SJCRH30 (cell line): ENCODE results near the gene LHX3. TPM values are rescaled to one million over a fixed set of nuclear protein-coding genes. Genes with fewer than 3 reads are reported as not detected.

ENCODE experiments used
- DNase-seq, 2 experiments: peaks; one replicate each; pipeline ENCODE4 v3.0.0-alpha.2; 2015 to 2020
- H3K27ac ChIP-seq: fragments of 250-450 bp; sonication (Bioruptor Pico); 2 replicates; pipeline ENCODE4 v1.5.1; 2020; ENCODE audit warnings: mild to moderate bottlenecking, moderate library complexity
- H3K27me3 ChIP-seq: fragments of 250-450 bp; sonication (Bioruptor Pico); 2 replicates; pipeline ENCODE4 v1.5.1; 2020; ENCODE audit warnings: mild to moderate bottlenecking, moderate library complexity
- H3K36me3 ChIP-seq: fragments of 250-450 bp; sonication (Bioruptor Pico); 2 replicates; pipeline ENCODE4 v1.5.1; 2020; ENCODE audit warnings: mild to moderate bottlenecking, moderate library complexity
- H3K4me1 ChIP-seq: fragments of 250-450 bp; sonication (Bioruptor Pico); 2 replicates; pipeline ENCODE4 v1.5.1; 2020; ENCODE audit warnings: mild to moderate bottlenecking, moderate library complexity
- H3K4me3 ChIP-seq: fragments of 250-450 bp; sonication (Bioruptor Pico); 2 replicates; pipeline ENCODE4 v1.5.1; 2020; ENCODE audit warnings: mild to moderate bottlenecking, moderate library complexity
- H3K9me3 ChIP-seq: fragments of 250-450 bp; sonication (Bioruptor Pico); replicated peaks from 2 replicates; pipeline ENCODE4 v1.5.1; 2020; ENCODE audit warnings: mild to moderate bottlenecking, moderate library complexity
- total RNA-seq: library from RNA; depleted of rRNA; stranded (reverse); fragments of >200 nt; shearing (Covaris generic); gene quantifications from 2 replicates; pipeline ENCODE4 v1.2.3, GENCODE V29; 2014

The LHX3 gene
- total RNA-seq, 1 experiment from 2014 or later, result not detected

DNA sequence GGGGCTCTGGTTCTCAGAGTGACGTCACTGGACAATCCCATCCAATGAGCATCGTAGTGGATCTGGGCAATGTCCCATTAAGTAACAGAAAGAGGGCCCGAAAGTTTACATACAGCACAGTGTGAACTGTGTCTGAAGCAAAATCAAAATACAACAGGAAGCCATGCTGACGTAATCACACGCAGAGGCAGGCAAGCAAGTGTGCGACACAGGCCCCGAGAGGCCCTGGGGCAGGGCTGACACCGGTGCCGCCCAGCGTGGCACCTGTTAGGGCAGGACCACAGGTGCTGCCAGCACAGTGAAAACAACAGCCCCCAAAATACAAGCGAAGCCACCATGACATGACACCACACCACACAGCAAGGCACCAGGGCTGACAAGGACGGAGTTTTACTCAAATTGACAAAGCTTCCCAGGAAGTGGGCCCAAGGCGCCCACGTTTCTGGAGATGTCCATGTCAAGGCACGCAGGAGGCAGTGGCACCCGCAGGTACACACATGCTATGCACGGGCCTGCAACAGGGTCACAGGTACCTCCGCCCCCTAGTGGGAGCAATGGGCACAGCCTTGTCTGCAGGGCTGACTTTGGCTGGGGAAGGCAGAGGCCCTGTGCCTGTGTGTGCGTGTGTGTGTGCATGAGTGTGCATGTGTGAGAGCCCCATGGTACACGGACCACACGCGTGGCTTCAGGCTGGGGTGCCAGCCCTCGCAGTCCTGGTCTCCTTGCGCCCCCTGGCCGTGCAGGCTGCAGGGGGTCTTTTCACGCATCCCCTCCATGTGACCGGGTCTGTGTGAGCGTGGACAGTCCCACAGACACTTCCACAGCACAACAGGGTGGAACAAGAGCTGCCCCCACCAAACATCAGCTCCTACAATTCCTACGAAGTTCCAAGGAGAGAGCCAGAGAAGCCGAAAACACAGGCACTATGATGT, 21.1 kb upstream of the LHX3 start:
- no peaks in the 10 kb centered on the region for H3K9me3 ChIP-seq
- no peak overlapping the region for H3K27ac ChIP-seq
- peaks cover 22% of the 10 kb centered on the region for H3K36me3 ChIP-seq
- no peaks in the 10 kb centered on the region; the same call in 1 of the 2 replicates for H3K4me1 ChIP-seq
- peak; percentile 62 to 66 for DNase-seq
- H3K27me3 ChIP-seq, result no peaks in the 10 kb centered on the region
- H3K4me3 ChIP-seq, result no peak overlapping the region

DNA sequence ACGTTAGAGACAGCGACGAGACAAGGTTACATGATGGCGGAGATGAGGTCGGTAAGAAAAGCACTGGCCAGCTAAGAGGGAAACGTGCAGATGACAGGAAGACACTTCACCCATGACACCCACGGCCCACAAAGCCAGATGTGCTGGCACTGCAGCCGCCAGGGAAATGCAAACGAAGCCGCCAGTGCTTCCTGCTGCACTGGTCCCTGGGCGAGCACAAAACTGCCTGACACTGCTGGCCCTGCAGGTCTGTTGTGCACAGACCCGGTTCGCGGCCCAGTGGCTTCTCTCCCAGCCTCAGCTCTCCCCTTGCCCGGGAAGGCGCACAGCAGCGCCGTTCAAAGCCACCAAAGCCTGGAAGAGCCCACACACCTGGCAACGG, 20.4 kb upstream of the LHX3 start:
- Histone ChIP-seq H3K27ac (no peak overlapping the region), H3K36me3 (peaks cover 21% of the 10 kb centered on the region), H3K4me3 (no peak overlapping the region), H3K4me1 (peaks cover 4% of the 10 kb centered on the region; the same call in 1 of the 2 replicates), H3K27me3 (no peaks in the 10 kb centered on the region), H3K9me3 (no peaks in the 10 kb centered on the region)
- no peak for DNase-seq

- Histone ChIP-seq H3K9me3 (no peaks in the 10 kb centered on the region), H3K27ac (no peak overlapping the region), H3K27me3 (no peaks in the 10 kb centered on the region), H3K36me3 (peaks cover 21% of the 10 kb centered on the region), H3K4me1 (peaks cover 17% of the 10 kb centered on the region), H3K4me3 (no peak overlapping the region)
- no peak for DNase-seq
Observed at GRCh38 chr9:136223871-136224640, 19.1 kb upstream of the LHX3 start.

- peaks cover 27% of the 10 kb centered on the region for H3K4me1 ChIP-seq
- no peaks in the 10 kb centered on the region for H3K9me3 ChIP-seq
- no peaks in the 10 kb centered on the region for H3K27me3 ChIP-seq
- DNase-seq, result no peak
- H3K4me3 ChIP-seq, result no peak overlapping the region
- H3K27ac ChIP-seq, result no peak overlapping the region
- H3K36me3 ChIP-seq, result peaks cover 26% of the 10 kb centered on the region
Observed at GRCh38 chr9:136222906-136223285, 18.0 kb upstream of the LHX3 start.

GRCh38 chr9:136222166-136222905, 17.4 kb upstream of the LHX3 start:
- H3K27ac ChIP-seq, result no peak overlapping the region
- no peak for DNase-seq
- H3K4me3 ChIP-seq, result no peak overlapping the region
- H3K27me3 ChIP-seq, result no peaks in the 10 kb centered on the region
- peaks cover 31% of the 10 kb centered on the region for H3K36me3 ChIP-seq
- no peaks in the 10 kb centered on the region for H3K9me3 ChIP-seq
- peaks cover 27% of the 10 kb centered on the region for H3K4me1 ChIP-seq

DNA sequence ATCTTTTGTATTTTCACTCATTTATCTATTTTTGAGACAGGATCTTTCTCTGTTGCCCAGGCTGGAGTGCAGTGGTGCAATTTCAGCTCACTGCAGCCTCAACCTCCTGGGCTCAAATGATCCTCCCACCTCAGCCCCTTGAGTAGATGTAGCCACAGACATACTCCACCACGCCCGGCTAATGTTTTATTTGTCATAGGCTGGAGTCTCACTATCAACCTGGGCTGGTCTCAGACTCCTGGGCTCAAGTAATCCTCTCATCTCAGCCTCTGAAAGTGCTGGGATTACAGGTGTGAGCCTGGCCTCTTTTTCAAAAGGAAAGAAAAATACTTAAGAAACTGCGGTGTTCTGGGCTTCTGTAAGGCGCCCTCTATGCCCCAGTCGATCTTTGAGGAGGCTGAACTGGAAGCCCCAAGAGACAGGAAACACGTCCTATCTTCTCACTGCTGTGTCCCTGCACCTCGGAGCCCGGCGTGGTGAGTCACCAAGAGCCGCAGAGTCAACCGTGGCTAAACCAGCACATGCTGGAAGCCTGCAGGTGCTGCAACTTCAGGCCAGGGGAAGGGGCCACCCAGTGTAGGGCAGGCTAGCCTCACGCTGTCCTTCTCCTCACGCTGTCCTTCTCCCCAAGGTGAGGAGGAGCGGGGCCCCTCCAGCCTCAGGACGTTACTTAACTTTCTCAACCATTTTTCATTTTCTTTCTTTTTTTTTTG, 15.2 kb upstream of the LHX3 start:
- no peak overlapping the region for H3K4me3 ChIP-seq
- DNase-seq, result peak; percentile 60 to 62
- H3K9me3 ChIP-seq, result no peaks in the 10 kb centered on the region
- H3K36me3 ChIP-seq, result peaks cover 38% of the 10 kb centered on the region
- peaks cover 27% of the 10 kb centered on the region for H3K4me1 ChIP-seq
- no peaks in the 10 kb centered on the region for H3K27me3 ChIP-seq
- peak overlapping the region; percentile 27 for H3K27ac ChIP-seq

GRCh38 chr9:136219276-136219675, 14.3 kb upstream of the LHX3 start:
- Histone ChIP-seq H3K4me1 (peaks cover 27% of the 10 kb centered on the region), H3K36me3 (peaks cover 43% of the 10 kb centered on the region), H3K9me3 (no peaks in the 10 kb centered on the region; the same call in 1 of the 2 replicates), H3K27me3 (no peaks in the 10 kb centered on the region), H3K27ac (peak overlapping the region; percentile 10; the same call in 1 of the 2 replicates), H3K4me3 (no peak overlapping the region)
- DNase-seq, result peak; percentile 49 to 66

GRCh38 chr9:136218673-136219072, 13.7 kb upstream of the LHX3 start:
- DNase-seq, result peak in 1 of 2 experiments; percentile 19
- peaks cover 27% of the 10 kb centered on the region for H3K4me1 ChIP-seq
- peak overlapping the region; percentile 10; the same call in 1 of the 2 replicates for H3K27ac ChIP-seq
- no peak overlapping the region for H3K4me3 ChIP-seq
- peaks cover 49% of the 10 kb centered on the region for H3K36me3 ChIP-seq
- H3K9me3 ChIP-seq, result no peaks in the 10 kb centered on the region; the same call in 1 of the 2 replicates
- no peaks in the 10 kb centered on the region for H3K27me3 ChIP-seq

DNA sequence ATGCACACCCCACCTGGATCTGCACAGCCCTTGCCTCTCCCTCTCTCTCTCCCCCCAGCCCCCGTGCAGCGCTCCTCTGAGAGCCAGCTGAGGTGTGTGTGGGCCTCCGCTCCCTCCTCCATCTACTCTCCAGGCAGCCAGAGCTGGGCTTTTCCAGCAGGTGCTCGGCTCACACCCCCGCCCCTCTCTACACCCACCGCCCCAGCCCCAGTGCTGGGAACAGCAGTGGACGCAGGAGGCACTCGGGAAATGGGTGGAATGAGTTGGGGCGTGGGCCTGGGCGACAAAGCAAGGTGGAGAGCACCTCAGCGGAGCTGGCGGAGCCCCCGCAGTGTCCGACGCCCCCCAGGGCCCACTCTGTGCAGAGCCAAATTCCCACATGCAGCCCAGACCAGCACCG, 13.3 kb upstream of the LHX3 start:
- H3K9me3 ChIP-seq, result no peaks in the 10 kb centered on the region; the same call in 1 of the 2 replicates
- H3K4me1 ChIP-seq, result peaks cover 27% of the 10 kb centered on the region
- no peak for DNase-seq
- no peak overlapping the region for H3K27ac ChIP-seq
- H3K36me3 ChIP-seq, result peaks cover 49% of the 10 kb centered on the region
- no peak overlapping the region for H3K4me3 ChIP-seq
- H3K27me3 ChIP-seq, result no peaks in the 10 kb centered on the region

DNA sequence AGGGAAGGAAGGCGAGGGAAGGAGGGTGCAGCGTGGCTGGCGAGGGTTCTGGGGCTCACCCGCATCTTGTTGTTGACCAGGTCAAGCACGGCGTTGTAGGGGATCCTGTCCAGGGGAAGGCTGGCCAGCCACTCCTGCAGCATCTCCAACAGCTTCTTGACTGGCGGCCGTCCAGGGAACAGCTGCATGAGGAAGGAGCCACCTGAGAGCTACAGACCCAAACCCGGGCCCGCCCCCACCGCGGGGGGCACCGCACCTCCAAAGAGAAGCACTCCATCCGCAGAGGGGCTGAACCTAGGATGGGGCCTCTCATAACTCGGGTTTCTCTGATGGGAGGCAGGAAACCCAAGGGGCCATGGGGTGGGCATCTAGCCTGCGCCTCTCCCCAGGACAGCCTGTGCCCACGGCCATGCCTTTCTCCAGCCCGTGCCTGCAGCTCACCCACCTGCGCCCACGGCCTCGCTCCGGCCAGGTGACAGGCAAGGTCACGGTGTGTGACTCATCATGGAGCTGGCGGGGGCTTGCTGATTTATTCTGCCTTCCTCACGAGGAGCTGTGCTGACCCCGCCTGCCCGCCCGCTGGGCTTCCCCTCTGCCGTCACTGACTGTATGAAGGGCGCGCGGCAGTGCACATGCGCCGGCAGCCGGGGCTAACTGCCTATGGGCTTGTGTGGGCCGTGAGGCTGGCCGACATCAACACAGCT, 11.8 kb upstream of the LHX3 start:
- H3K27me3 ChIP-seq, result no peaks in the 10 kb centered on the region
- H3K4me1 ChIP-seq, result peaks cover 28% of the 10 kb centered on the region
- H3K4me3 ChIP-seq, result no peak overlapping the region
- H3K9me3 ChIP-seq, result no peaks in the 10 kb centered on the region; the same call in 1 of the 2 replicates
- no peak overlapping the region for H3K27ac ChIP-seq
- H3K36me3 ChIP-seq, result peaks cover 49% of the 10 kb centered on the region
- DNase-seq, result no peak

DNA sequence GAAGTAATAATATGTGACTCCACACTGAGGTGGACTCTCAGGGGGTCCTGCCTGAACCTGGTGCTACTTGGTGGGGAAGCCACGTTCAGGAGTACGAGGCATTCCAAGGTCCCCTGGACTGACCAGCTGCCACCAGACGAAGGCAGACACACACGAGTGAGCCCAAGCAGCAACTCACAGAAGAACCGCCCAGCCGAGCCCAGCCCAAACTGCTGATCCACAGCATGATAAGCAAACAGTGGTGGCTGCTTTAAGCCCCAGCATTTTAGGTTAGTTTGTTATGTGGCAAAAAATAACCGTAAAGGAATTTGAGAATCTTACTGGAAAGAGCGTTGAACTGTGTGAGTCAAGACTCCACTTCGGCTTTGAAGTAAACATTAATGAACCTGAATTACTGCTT, 8.8 kb upstream of the LHX3 start:
- Histone ChIP-seq H3K4me3 (no peak overlapping the region), H3K27ac (no peak overlapping the region), H3K9me3 (no peaks in the 10 kb centered on the region; the same call in 1 of the 2 replicates), H3K27me3 (no peaks in the 10 kb centered on the region), H3K36me3 (peaks cover 68% of the 10 kb centered on the region), H3K4me1 (peaks cover 11% of the 10 kb centered on the region)
- DNase-seq, result no peak

- Histone ChIP-seq H3K9me3 (no peaks in the 10 kb centered on the region; the same call in 1 of the 2 replicates), H3K27ac (no peak overlapping the region), H3K4me1 (peaks cover 10% of the 10 kb centered on the region), H3K4me3 (no peak overlapping the region), H3K36me3 (peaks cover 61% of the 10 kb centered on the region), H3K27me3 (no peaks in the 10 kb centered on the region)
- no peak for DNase-seq
Observed at GRCh38 chr9:136212345-136212950, 7.5 kb upstream of the LHX3 start.
